Type B pancreatic cell (in vitro differentiated cells): ENCODE data around the gene RPTOR. TPM values are rescaled to one million over a fixed set of nuclear protein-coding genes. Genes with fewer than 3 reads are reported as not detected.

ENCODE experiments used
- DNase-seq: peaks from one replicate; pipeline ENCODE4 v3.0.0; 2021; ENCODE audit warnings: mixed read lengths; ENCODE audit not compliant: unreplicated experiment; ENCODE audit errors: extremely low spot score
- H3K27ac Mint-ChIP-seq: 2 replicates; pipeline ENCODE4 v1.8.0; 2021; ENCODE audit warnings: mild to moderate bottlenecking, mixed read lengths
- H3K27me3 Mint-ChIP-seq: 2 replicates; pipeline ENCODE4 v1.8.0; 2021; ENCODE audit warnings: mixed read lengths
- H3K36me3 Mint-ChIP-seq: 2 replicates; pipeline ENCODE4 v1.8.0; 2021; ENCODE audit warnings: mixed read lengths
- H3K4me1 Mint-ChIP-seq: one replicate; pipeline ENCODE4 v1.8.0; 2021; ENCODE audit warnings: mixed read lengths; ENCODE audit not compliant: unreplicated experiment
- H3K4me3 Mint-ChIP-seq: 2 replicates; pipeline ENCODE4 v1.8.0; 2021; ENCODE audit warnings: mild to moderate bottlenecking, mixed read lengths
- H3K9me3 Mint-ChIP-seq: 2 replicates; pipeline ENCODE4 v1.8.0; 2021; ENCODE audit warnings: mixed read lengths
- total RNA-seq: library from RNA; stranded (reverse); gene quantifications from 2 replicates; pipeline ENCODE4 v1.2.1, GENCODE V29; 2021; ENCODE audit warnings: low replicate concordance
- TF ChIP-seq, protein P1 (sequence below): fragments of 200-600 bp; sonication (generic); conservative IDR thresholded peaks from 2 replicates; pipeline ENCODE4 v1.5.0; 2021; ENCODE audit warnings: antibody characterized with exemption, mild to moderate bottlenecking

The RPTOR gene
- total RNA-seq, 1 donor from 2014 or later, result 39.8 TPM

DNA sequence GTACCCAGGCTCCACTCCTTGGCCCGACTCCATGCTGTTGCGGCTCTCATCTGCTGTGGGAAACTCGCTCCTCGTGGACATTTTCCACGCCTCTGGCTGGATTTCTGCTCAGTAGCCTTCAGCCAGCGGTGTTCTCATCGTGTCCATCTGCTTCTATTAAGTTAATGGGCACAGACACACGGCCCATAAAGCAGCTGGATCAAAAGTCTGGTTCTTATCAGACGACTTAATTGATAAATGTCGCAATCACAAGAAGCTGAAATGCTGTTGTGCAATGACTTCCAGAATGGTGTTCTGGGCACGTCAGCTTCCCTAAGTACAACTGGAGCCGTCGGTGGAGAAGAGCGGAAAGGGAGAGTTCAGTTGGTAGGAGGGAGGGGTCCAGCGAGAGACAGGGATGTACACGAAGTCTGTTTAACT lies 235.3 kb downstream of the RPTOR start:
- Mint-ChIP-seq H3K27ac (no peak overlapping the region), H3K4me1 (peaks cover 27% of the 10 kb centered on the region), H3K27me3 (no peaks in the 10 kb centered on the region), H3K4me3 (no peak overlapping the region), H3K9me3 (no peaks in the 10 kb centered on the region), H3K36me3 (peaks cover 12% of the 10 kb centered on the region)
- DNase-seq, result no peak
- TF ChIP-seq, protein P1, sequence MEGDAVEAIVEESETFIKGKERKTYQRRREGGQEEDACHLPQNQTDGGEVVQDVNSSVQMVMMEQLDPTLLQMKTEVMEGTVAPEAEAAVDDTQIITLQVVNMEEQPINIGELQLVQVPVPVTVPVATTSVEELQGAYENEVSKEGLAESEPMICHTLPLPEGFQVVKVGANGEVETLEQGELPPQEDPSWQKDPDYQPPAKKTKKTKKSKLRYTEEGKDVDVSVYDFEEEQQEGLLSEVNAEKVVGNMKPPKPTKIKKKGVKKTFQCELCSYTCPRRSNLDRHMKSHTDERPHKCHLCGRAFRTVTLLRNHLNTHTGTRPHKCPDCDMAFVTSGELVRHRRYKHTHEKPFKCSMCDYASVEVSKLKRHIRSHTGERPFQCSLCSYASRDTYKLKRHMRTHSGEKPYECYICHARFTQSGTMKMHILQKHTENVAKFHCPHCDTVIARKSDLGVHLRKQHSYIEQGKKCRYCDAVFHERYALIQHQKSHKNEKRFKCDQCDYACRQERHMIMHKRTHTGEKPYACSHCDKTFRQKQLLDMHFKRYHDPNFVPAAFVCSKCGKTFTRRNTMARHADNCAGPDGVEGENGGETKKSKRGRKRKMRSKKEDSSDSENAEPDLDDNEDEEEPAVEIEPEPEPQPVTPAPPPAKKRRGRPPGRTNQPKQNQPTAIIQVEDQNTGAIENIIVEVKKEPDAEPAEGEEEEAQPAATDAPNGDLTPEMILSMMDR, result no peak

DNA sequence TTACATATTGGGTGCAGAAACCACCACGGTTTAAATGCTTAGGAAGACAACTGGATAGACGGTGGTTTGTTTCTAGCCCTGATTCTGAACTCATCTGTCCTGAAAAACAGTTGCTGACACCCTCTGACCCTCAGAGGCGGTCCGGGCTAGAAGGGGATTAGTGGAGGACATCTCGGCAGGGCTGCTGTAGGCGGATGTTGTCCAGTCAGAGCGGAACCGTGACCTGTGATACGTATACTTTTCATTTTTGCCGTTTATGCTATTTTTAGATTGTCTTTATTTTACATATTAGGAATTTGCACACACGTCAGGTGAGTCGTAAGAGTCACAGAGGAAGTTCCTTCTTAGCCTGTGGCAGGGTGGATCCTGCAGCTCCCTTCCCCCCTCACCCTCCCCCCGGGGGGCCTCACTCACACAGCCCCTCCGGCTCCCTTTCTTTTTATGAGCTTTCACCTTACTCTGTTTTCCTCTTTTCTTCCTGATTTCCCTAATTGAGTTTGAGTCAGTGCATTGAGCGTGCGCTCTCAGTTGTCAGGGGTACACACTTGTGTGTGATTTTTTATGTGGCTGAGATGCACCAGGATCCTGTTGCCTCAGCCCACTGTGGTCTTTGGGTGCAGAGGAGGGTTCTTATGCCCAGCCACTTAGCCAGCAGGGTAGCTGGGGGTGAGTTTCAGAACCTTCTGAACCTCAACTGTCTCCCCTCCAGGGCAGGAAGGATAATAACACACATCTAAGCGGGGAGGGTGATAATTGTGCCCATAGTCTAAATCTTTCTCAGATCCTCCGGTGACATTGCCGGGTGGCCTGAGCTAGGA lies 236.0 kb downstream of the RPTOR start:
- Mint-ChIP-seq H3K27me3 (no peaks in the 10 kb centered on the region), H3K4me3 (peak overlapping the region; percentile 23)
- TF ChIP-seq, protein P1, result no peak

DNA sequence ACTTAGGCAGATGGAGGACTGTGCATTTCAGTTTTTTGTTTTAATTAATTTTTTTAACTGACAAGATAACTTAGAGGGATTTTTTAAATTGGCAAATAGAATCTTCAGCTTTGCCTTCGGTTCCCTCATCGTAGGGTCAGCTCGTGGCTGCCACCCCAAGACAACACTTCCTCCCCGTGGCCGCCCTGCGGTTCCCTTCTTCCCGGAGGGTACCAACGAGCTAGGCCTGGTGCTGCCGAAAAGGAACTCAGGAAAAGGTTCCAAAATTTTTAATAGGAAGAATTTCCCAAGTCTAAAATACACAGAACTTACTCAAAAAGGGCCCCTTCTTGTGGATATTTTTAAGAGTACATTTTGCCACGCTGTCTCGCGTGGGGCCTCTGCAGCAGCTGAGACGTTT lies 236.6 kb downstream of the RPTOR start:
- Mint-ChIP-seq H3K36me3 (peaks cover 12% of the 10 kb centered on the region), H3K4me1 (peaks cover 32% of the 10 kb centered on the region), H3K27me3 (no peaks in the 10 kb centered on the region), H3K27ac (no peak overlapping the region), H3K9me3 (no peaks in the 10 kb centered on the region), H3K4me3 (no peak overlapping the region)
- TF ChIP-seq, protein P1, result no peak
- no peak for DNase-seq

More for the DNA sequence above, 236.0 kb downstream of the RPTOR start:
- Mint-ChIP-seq H3K9me3 (no peaks in the 10 kb centered on the region), H3K4me1 (peaks cover 28% of the 10 kb centered on the region), H3K27ac (no peak overlapping the region), H3K36me3 (peaks cover 12% of the 10 kb centered on the region)
- DNase-seq, result no peak

DNA sequence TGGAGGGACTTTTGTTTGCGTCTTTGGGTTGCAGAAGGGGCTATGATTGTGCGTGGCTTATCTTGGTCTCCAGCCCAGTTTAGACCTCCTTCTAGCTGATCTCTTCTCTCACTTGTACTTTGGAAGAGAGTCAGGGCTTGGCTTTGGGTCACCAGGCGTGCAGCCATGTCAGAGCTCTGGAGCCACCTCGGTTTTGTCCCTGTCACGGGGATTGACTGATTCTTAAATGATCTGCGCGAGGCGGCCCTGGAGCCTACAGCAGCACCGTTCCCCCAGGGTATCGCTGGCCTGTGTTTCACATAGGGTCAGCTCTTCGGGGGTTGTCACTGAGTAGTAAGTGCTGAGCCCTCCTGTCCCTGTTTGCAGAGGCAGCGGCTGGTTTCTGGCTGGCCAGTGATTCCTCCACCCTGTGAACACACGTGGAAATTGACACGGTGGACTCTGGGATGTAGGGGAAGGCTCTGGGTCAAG lies 237.2 kb downstream of the RPTOR start:
- Mint-ChIP-seq H3K36me3 (peaks cover 8% of the 10 kb centered on the region), H3K4me3 (no peak overlapping the region), H3K4me1 (peaks cover 29% of the 10 kb centered on the region), H3K27me3 (no peaks in the 10 kb centered on the region), H3K27ac (no peak overlapping the region), H3K9me3 (no peaks in the 10 kb centered on the region)
- no peak for DNase-seq
- TF ChIP-seq, protein P1, result no peak

DNA sequence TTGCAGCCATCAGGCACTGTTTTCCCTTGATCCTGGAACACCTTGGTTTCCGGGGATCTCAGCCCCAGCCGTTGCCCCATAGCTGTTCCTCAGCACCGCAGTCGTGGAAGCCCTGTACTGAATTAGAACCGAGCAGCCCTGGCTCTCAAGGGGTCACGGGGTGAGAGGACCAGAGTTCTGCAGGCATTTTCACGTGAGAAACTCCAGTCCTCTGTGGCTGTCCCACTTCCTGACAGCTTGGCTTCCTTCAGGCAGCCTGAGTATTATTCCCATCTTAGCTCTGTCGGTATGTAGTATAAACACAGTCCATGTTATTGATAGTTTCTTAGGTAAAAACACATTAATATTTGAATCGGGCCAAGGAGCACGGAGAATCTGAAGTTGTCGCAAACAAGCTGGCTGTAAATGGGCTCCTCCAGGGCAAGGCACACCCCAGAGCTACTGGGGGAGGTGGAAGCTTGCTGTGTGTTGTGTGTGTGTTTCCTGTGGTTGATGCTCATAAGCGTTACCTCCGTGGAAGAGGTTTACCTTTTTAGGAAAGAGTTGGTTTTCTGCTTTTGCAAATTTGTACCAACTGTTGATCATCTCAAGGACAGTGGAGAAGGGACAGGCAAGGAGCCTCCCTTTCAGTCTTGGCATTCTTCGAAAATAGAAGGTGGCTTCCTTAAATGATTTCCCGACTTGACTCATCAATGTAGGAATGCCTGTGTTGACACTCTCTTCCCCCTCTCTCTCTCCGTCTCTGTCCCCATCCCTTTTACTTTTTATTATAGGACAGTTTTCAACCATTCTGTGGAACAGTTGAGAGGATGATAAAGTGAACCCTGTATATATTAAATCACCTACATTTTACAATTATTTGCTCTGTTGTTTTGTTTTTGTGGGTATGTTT lies 238.1 kb downstream of the RPTOR start:
- H3K4me3 Mint-ChIP-seq, result no peak overlapping the region
- no peaks in the 10 kb centered on the region for H3K27me3 Mint-ChIP-seq
- no peak for DNase-seq
- TF ChIP-seq, protein P1, result no peak
- H3K27ac Mint-ChIP-seq, result no peak overlapping the region
- no peaks in the 10 kb centered on the region for H3K9me3 Mint-ChIP-seq
- H3K36me3 Mint-ChIP-seq, result peaks cover under 1% of the 10 kb centered on the region
- H3K4me1 Mint-ChIP-seq, result peaks cover 29% of the 10 kb centered on the region
